ENCODE results near the gene TEX55.
"Not testable (repeated sequence)": the region's sequence is repeated elsewhere in the genome, so short reads cannot be mapped to it uniquely, and the experiment has no call there.

GRCh38 chr3:119130291-119130690 is 15.7 kb upstream of the TEX55 start:
- TF ChIP-seq CTCF (IDR thresholded peaks at IDR 0.05; ENCODE audit: poor library complexity, severe bottlenecking); EZH2 (IDR thresholded peaks at IDR 0.05; ENCODE audit: borderline replicate concordance, insufficient read depth, low read length, poor library complexity, severe bottlenecking); EP300 (conservative IDR thresholded peaks at IDR 0.05; ENCODE audit: poor library complexity, severe bottlenecking): not testable (repeated sequence)

Measured in neural cell (in vitro differentiated cells).